MM.1S (cell line): ENCODE measurements around the gene RNF212.

Source experiments
- DNase-seq: peaks from one replicate; pipeline ENCODE4 v3.0.0-alpha.2; 2015
- H2AFZ ChIP-seq: fragments of 300-600 bp; sonication (generic); 2 replicates; pipeline ENCODE4 v1.6.0; 2016; ENCODE audit warnings: antibody characterized with exemption, low read length
- H3F3A ChIP-seq: fragments of 300-600 bp; sonication (generic); 2 replicates; pipeline ENCODE4 v1.6.1; 2016; ENCODE audit warnings: mild to moderate bottlenecking, antibody characterized with exemption, low read length, moderate library complexity, mixed read lengths; ENCODE audit not compliant: insufficient read depth
- H3K27ac ChIP-seq: fragments of 300-600 bp; sonication (generic); 2 replicates; pipeline ENCODE4 v1.5.1; 2016; ENCODE audit warnings: mild to moderate bottlenecking, low read length
- H3K27me3 ChIP-seq: fragments of 300-600 bp; sonication (generic); replicated peaks from 2 replicates; pipeline ENCODE4 v1.6.0; 2016; ENCODE audit warnings: low read length; ENCODE audit not compliant: insufficient read depth
- H3K36me3 ChIP-seq: fragments of 300-600 bp; sonication (generic); replicated peaks from 2 replicates; pipeline ENCODE4 v1.6.1; 2016; ENCODE audit warnings: mild to moderate bottlenecking, low read length, mixed read lengths; ENCODE audit not compliant: insufficient read depth
- H3K4me1 ChIP-seq: fragments of 300-600 bp; sonication (generic); 2 replicates; pipeline ENCODE4 v1.6.1; 2016; ENCODE audit warnings: low read length, mixed read lengths
- H3K4me2 ChIP-seq: fragments of 300-600 bp; sonication (generic); 2 replicates; pipeline ENCODE4 v1.6.0; 2016; ENCODE audit warnings: low read depth, low read length
- H3K4me3 ChIP-seq: fragments of 300-600 bp; sonication (generic); 2 replicates; pipeline ENCODE4 v1.5.1; 2016; ENCODE audit warnings: low read length, mixed read lengths
- H3K79me2 ChIP-seq: fragments of 300-600 bp; sonication (generic); 2 replicates; pipeline ENCODE4 v1.6.1; 2016; ENCODE audit warnings: mixed run types, low read length, mixed read lengths
- H3K9ac ChIP-seq: fragments of 300-600 bp; sonication (generic); 2 replicates; pipeline ENCODE4 v1.6.1; 2016; ENCODE audit warnings: low read length, mixed read lengths
- H3K9me2 ChIP-seq: fragments of 300-600 bp; sonication (generic); replicated peaks from 2 replicates; pipeline ENCODE4 v1.6.1; 2016; ENCODE audit warnings: mild to moderate bottlenecking, low read length, mixed read lengths; ENCODE audit not compliant: insufficient read depth
- H3K9me3 ChIP-seq: fragments of 300-600 bp; sonication (generic); replicated peaks from 2 replicates; pipeline ENCODE4 v1.6.1; 2016; ENCODE audit warnings: mild to moderate bottlenecking, low read length, mixed read lengths; ENCODE audit not compliant: insufficient read depth
- H4K20me1 ChIP-seq: fragments of 300-600 bp; sonication (generic); 2 replicates; pipeline ENCODE4 v1.6.1; 2016; ENCODE audit warnings: mild to moderate bottlenecking, low read length, moderate library complexity, mixed read lengths; ENCODE audit not compliant: insufficient read depth
- CTCF ChIP-seq: fragments of 300-600 bp; sonication (generic); IDR thresholded peaks from 2 replicates; pipeline ENCODE4 v1.5.1; 2016; ENCODE audit warnings: antibody characterized with exemption, low read length, mixed read lengths
- EZH2 ChIP-seq: fragments of 300-600 bp; sonication (generic); optimal IDR thresholded peaks from 2 replicates; pipeline ENCODE3; 2017; ENCODE audit warnings: low read depth, mild to moderate bottlenecking, antibody characterized with exemption, low read length, mixed read lengths
- EZH2phosphoT487 ChIP-seq: fragments of 300-600 bp; sonication (generic); IDR thresholded peaks from 2 replicates; pipeline ENCODE4 v1.6.1; 2018; ENCODE audit warnings: antibody characterized with exemption, low read length

RNF212 gene

GRCh38 chr4:1105067-1105466 is 8.3 kb downstream of the RNF212 start:
- Histone ChIP-seq H3K27ac (no peak overlapping the region), H3F3A (no peaks in the 10 kb centered on the region), H4K20me1 (no peaks in the 10 kb centered on the region), H3K9me2 (no peaks in the 10 kb centered on the region), H3K79me2 (no peaks in the 10 kb centered on the region), H3K36me3 (no peaks in the 10 kb centered on the region), H3K4me2 (no peak overlapping the region), H2AFZ (no peak overlapping the region), H3K27me3 (peaks cover 8% of the 10 kb centered on the region; the same call in 1 of the 2 replicates), H3K9ac (no peak overlapping the region), H3K4me3 (no peak overlapping the region), H3K4me1 (0 out of 2 replicates have a peak, but pooled peaks cover 4% of the 10 kb centered on the region), H3K9me3 (no peaks in the 10 kb centered on the region)
- no peak for TF ChIP-seq EZH2phosphoT487
- DNase-seq = no peak

GRCh38 chr4:1104647-1105046 is 8.7 kb downstream of the RNF212 start:
- no peak for DNase-seq
- H3F3A ChIP-seq = no peaks in the 10 kb centered on the region
- no peaks in the 10 kb centered on the region for H4K20me1 ChIP-seq
- H3K9me2 ChIP-seq = no peaks in the 10 kb centered on the region
- no peak overlapping the region for H3K27ac ChIP-seq
- no peaks in the 10 kb centered on the region for H3K79me2 ChIP-seq
- H3K4me1 ChIP-seq = 0 out of 2 replicates have a peak, but pooled peaks cover 2% of the 10 kb centered on the region
- H3K27me3 ChIP-seq = peaks cover 8% of the 10 kb centered on the region; the same call in 1 of the 2 replicates
- no peak overlapping the region for H3K9ac ChIP-seq
- no peak for TF ChIP-seq CTCF
- TF ChIP-seq EZH2 = no peak
- H3K4me3 ChIP-seq = no peak overlapping the region
- H3K9me3 ChIP-seq = no peaks in the 10 kb centered on the region
- no peak overlapping the region for H2AFZ ChIP-seq
- H3K36me3 ChIP-seq = no peaks in the 10 kb centered on the region
- no peak overlapping the region for H3K4me2 ChIP-seq

GRCh38 chr4:1099684-1100335 is 13.6 kb downstream of the RNF212 start:
- Histone ChIP-seq H3K4me1 (no peaks in the 10 kb centered on the region), H3K9me2 (no peaks in the 10 kb centered on the region), H3K9ac (no peak overlapping the region), H3K4me3 (no peak overlapping the region), H3K27ac (no peak overlapping the region), H3K79me2 (no peaks in the 10 kb centered on the region), H3K9me3 (no peaks in the 10 kb centered on the region), H3F3A (no peaks in the 10 kb centered on the region), H2AFZ (no peak overlapping the region), H4K20me1 (no peaks in the 10 kb centered on the region), H3K27me3 (peaks cover 8% of the 10 kb centered on the region; the same call in 1 of the 2 replicates), H3K36me3 (no peaks in the 10 kb centered on the region), H3K4me2 (no peak overlapping the region)
- no peak for TF ChIP-seq EZH2
- no peak for DNase-seq

GRCh38 chr4:1099270-1099669 is 14.1 kb downstream of the RNF212 start:
- Histone ChIP-seq H3K4me3 (no peak overlapping the region), H3K27ac (no peak overlapping the region), H3K27me3 (peaks cover 8% of the 10 kb centered on the region; the same call in 1 of the 2 replicates), H3K36me3 (no peaks in the 10 kb centered on the region), H3F3A (no peaks in the 10 kb centered on the region), H3K9me2 (no peaks in the 10 kb centered on the region), H3K4me1 (no peaks in the 10 kb centered on the region), H3K4me2 (no peak overlapping the region), H3K9ac (no peak overlapping the region), H3K79me2 (no peaks in the 10 kb centered on the region), H4K20me1 (no peaks in the 10 kb centered on the region), H2AFZ (no peak overlapping the region), H3K9me3 (no peaks in the 10 kb centered on the region)
- no peak for DNase-seq
- TF ChIP-seq EZH2phosphoT487 = no peak
- no peak for TF ChIP-seq CTCF
- TF ChIP-seq EZH2 = no peak
